SK-N-MC (cell line): ENCODE results near the gene ALOX5.

Experiments
- DNase-seq: peaks from one replicate; pipeline ENCODE4 v3.0.0-alpha.2; 2011; ENCODE audit warnings: low read depth, low spot score
- H3K27ac ChIP-seq: fragments of 200-600 bp; sonication (generic); 2 replicates; pipeline ENCODE4 v1.5.1; 2016; ENCODE audit warnings: mixed run types
- H3K36me3 ChIP-seq: fragments of 200-600 bp; sonication (generic); 2 replicates; pipeline ENCODE4 v1.6.1; 2017; ENCODE audit warnings: antibody characterized with exemption, low read length, mixed read lengths; ENCODE audit not compliant: insufficient read depth
- H3K4me3 ChIP-seq: fragments of 200-600 bp; sonication (generic); 2 replicates; pipeline ENCODE4 v1.5.1; 2016
- H3K9ac ChIP-seq: fragments of 200-600 bp; sonication (generic); 2 replicates; pipeline ENCODE4 v1.8.0; 2017; ENCODE audit warnings: mixed run types, mixed read lengths; ENCODE audit not compliant: insufficient read length
- H3K9me3 ChIP-seq: fragments of 200-600 bp; sonication (generic); 2 replicates; pipeline ENCODE4 v1.6.1; 2017; ENCODE audit warnings: low read depth, mild to moderate bottlenecking, antibody characterized with exemption, low read length, moderate library complexity, mixed read lengths
- EZH2 ChIP-seq: fragments of 200-600 bp; sonication (generic); IDR thresholded peaks from one replicate; pipeline ENCODE4 v1.6.1; 2017; ENCODE audit warnings: antibody characterized with exemption
- FOXP2 ChIP-seq: optimal IDR thresholded peaks from 2 replicates; pipeline ENCODE3; 2011; ENCODE audit warnings: mild to moderate bottlenecking, moderate library complexity; ENCODE audit not compliant: insufficient read depth; ENCODE audit errors: extremely low read length, control extremely low read depth
- POLR2AphosphoS5 ChIP-seq: IDR thresholded peaks from 2 replicates; pipeline ENCODE4 v1.6.1; 2012; ENCODE audit warnings: mild to moderate bottlenecking, low read depth, low read length, borderline replicate concordance

ALOX5 gene

DNA sequence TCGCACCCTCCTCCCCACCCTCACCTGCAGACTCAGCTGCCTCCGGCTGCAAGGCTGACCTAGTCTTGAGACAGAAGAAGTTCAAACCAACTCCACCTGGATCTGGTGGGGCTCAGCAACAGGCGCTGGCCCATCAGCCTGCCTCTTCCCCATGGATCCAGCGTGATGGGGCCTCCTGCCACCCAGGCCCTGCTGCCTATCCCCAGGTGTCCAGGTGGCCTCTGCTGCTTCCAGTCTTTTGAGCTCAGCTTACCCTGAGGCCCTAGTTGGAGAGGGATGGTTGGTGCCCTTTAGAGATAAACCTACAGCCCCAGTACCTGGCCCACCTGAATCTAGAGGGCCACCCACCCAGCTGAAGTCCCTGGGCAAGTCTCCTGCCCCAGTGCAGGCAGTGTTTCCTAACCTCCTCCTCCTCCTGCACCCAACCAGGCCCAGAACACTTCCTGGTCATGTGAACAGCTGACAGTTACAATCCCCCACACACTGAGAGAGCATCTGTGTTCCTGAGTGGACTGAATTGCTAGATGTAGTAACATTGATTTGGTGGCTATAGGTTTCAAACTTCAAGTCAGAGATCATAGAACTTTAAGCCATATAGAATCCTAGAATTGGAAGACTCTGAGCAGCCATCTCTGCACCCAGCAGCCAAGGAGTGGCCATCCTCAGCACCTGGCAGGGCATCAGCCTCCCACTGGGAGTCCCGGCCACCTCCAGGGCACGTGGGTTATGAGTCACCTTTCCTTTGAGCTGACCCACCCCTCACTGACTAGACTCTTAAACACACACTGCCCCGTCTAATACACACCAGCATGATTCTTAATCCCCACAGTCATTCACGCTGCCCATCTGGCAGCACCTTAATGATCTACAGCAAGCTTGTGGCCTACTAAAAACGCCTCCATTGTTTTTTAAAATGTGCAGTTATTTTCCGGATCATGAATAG is 51.9 kb downstream of the ALOX5 start:
- DNase-seq, result no peak
- TF ChIP-seq POLR2AphosphoS5 (no peak), FOXP2 (no peak), EZH2 (no peak)
- H3K9ac ChIP-seq, result no peak overlapping the region

DNA sequence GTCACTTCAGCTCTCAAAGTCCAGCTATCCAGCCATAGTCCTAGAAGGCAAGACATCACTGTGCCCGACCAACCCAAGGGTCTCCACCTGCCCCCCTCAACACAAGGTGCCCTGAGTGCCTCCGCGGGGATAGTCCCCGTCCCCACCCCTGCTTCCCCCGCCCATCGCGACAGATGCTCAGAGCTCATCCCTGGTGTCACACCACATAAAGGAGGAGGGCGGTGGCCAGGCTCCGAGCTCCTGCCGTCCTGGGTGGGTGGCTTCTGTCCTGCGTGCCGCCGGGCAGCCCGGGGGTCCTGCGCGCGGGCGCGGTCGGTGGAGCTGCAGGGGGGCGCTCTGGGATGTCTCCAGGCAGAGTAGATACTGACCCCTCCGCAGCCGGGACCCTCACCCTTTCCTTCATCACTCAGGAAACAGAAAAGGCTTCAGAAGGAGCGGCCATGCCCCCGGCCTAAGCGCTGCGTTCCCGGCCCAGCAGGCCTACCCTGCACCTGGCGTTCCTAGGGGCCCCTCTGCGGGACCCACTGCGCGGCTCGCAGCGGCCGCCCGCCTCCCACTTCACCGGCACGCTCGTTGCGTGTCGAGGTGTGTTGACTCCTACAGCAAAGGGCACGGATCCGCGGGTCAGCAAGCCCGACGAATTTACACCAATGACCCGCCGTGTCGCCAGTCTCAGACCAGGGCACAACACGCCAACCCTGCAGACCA is 53.4 kb downstream of the ALOX5 start:
- no peak overlapping the region for H3K4me3 ChIP-seq
- no peaks in the 10 kb centered on the region for H3K36me3 ChIP-seq
- no peaks in the 10 kb centered on the region for H3K9me3 ChIP-seq
- TF ChIP-seq FOXP2 (no peak), POLR2AphosphoS5 (no peak), EZH2 (no peak)
- no peak overlapping the region for H3K27ac ChIP-seq
- DNase-seq, result no peak
- no peak overlapping the region for H3K9ac ChIP-seq

More for the DNA sequence above, 51.9 kb downstream of the ALOX5 start:
- no peaks in the 10 kb centered on the region for H3K9me3 ChIP-seq
- H3K27ac ChIP-seq, result no peak overlapping the region
- no peak overlapping the region for H3K4me3 ChIP-seq
- no peaks in the 10 kb centered on the region for H3K36me3 ChIP-seq

DNA sequence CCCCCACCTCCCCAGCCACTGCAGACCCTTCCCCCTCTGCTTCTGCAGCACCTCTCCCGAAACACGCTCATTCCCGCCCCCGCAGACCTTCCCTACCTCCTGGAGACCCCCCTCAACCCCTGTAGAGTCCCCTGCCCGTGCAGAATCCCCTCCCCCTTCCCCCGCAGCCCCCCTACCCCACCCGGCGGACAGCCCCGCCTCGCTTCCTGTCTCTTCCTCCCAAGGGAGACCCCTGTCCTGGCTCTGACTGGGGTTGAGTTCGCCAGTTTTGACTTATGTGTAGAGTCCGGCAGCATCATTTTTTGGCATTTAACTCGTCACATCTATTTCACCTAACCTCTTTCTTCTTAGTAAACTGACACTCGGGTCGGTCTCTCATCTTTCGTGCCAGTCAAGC is 54.0 kb downstream of the ALOX5 start:
- no peak for DNase-seq
- H3K4me3 ChIP-seq, result no peak overlapping the region

DNA sequence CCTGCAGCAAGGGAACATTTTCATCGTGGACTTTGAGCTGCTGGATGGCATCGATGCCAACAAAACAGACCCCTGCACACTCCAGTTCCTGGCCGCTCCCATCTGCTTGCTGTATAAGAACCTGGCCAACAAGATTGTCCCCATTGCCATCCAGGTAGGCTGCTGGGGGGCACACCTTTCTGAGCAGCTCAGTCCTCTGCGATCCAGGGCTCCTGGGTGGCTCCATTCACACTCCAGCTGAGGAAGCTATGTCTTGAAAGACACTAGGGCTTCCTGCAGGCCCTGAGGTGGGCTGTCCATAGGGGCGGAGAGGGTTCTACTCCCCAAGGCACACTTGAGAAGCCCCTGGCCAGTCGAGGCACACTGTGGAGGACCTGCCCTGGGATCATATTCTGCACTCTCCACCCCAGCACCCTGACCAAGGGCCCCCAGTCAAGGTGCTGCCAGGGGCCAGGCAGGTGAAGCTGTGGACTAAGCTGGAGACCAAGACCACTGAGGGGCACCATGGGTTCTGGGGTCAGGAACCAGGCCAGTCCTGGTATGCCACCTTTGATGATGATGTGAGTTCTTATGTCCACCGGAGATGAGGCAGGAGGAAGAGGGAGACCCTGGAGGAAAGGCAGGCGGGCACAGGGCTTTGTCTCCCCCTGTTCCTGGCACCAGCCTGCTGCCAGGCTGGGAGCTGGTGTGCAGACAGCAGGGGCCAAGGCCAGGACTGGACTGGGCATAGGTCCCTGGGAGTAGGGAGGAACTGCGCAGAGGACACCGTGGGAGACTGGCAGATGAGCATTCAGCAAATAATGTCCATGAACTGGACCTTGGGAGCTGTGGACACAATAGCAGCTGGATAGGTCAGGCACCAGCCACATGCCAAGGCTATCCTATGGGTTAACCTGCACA is 54.8 kb downstream of the ALOX5 start:
- Histone ChIP-seq H3K27ac (no peak overlapping the region), H3K9me3 (no peaks in the 10 kb centered on the region)
- DNase-seq, result no peak

More for the DNA sequence above, 54.0 kb downstream of the ALOX5 start:
- Histone ChIP-seq H3K36me3 (no peaks in the 10 kb centered on the region), H3K9ac (no peak overlapping the region), H3K9me3 (no peaks in the 10 kb centered on the region), H3K27ac (no peak overlapping the region)
- TF ChIP-seq FOXP2 (no peak), POLR2AphosphoS5 (no peak), EZH2 (no peak)

DNA sequence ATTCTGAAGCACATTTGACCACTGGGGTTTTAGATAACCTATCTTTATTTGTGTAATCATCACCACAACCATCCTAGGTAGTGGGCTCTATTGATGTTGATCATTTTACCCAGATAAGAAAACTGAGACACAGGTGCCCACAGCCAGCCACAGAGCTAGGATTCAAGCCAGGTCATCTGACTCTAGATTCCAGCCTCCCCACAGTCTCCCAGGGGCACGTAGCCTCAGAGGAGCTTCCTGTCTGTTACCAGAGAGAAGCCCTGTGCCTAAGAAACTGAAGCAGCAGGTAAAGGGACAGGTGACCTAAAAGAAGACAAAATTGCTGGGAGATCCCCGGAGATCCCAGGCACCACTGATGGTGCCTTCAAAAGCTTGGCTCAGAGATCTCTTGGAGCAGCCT is 55.8 kb downstream of the ALOX5 start:
- Histone ChIP-seq H3K36me3 (no peaks in the 10 kb centered on the region), H3K9me3 (no peaks in the 10 kb centered on the region), H3K27ac (no peak overlapping the region), H3K9ac (no peak overlapping the region), H3K4me3 (no peak overlapping the region)
- no peak for TF ChIP-seq POLR2AphosphoS5
- no peak for TF ChIP-seq FOXP2
- TF ChIP-seq EZH2, result no peak
- no peak for DNase-seq

More for the DNA sequence above, 54.8 kb downstream of the ALOX5 start:
- no peak for TF ChIP-seq POLR2AphosphoS5
- no peak for TF ChIP-seq EZH2
- TF ChIP-seq FOXP2, result no peak
- H3K4me3 ChIP-seq, result no peak overlapping the region
- H3K9ac ChIP-seq, result no peak overlapping the region
- no peaks in the 10 kb centered on the region for H3K36me3 ChIP-seq

DNA sequence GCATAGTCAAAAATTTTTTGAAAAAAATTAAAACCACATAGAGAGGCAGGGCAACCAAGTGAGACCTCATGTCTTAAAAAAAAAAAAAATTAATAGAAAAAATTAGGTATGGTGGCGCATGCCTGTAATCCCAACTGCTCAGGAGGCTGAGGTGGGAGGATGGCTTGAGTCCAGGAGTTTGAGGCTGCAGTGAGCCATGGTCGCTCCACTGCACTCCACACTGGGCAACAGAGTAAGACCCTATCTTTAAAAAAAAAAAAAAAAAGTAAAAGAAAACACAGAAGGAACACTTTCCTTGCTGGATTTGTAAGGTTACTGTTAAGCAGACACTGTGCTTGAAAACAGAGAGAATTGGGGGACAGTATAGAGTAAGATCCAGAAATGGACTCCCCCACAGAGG is 58.1 kb downstream of the ALOX5 start:
- DNase-seq, result no peak
- no peak overlapping the region for H3K9ac ChIP-seq
- no peak overlapping the region for H3K27ac ChIP-seq
- no peaks in the 10 kb centered on the region for H3K36me3 ChIP-seq
- H3K4me3 ChIP-seq, result no peak overlapping the region
- TF ChIP-seq POLR2AphosphoS5 (no peak), FOXP2 (no peak), EZH2 (no peak)
- H3K9me3 ChIP-seq, result no peaks in the 10 kb centered on the region

DNA sequence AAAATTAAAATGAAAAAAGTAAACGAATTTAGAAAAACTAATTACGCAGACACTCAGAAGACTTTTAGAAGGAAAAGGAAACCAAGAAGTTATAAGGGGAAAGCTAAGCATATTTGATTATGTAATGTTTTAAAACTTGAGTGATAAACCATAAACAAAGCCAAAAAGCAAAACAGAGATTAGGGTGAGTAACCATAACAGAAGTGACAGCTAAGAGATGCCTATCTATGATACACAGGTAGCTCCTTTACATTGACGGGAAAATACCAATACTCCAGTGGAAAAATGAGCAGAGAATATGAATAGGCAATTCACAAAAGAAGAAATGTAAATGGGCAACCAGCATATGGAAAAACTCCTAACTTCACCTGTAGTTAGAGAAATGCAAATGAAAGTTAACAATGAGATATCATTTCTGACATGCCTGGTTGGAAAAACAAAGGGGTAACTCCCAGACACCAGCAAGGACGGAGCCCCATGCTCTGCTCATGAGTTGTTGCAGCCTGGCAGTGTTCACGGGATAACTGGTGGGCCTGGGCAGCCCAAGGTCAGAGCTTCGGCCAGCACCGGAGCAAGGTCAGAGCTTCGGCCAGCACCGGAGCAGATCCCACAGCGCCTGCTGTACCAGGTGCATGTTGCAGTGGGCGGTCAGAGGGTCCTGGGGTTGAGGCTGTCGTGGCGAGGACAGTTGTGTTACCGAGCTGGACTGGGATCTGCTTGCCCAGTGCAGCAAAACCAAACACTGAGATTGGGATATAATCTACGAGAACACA is 58.9 kb downstream of the ALOX5 start:
- H3K9me3 ChIP-seq, result no peaks in the 10 kb centered on the region
- DNase-seq, result no peak
- TF ChIP-seq EZH2 (no peak), POLR2AphosphoS5 (no peak), FOXP2 (no peak)
- H3K4me3 ChIP-seq, result no peak overlapping the region
- H3K9ac ChIP-seq, result no peak overlapping the region
- H3K36me3 ChIP-seq, result no peaks in the 10 kb centered on the region
- no peak overlapping the region for H3K27ac ChIP-seq
